Gastroesophageal sphincter (tissue), 4 donors: Measurements from ENCODE around the gene PTPN1. TPM values are rescaled to one million over a fixed set of nuclear protein-coding genes. Genes with fewer than 3 reads are reported as not detected.

Source experiments
- ATAC-seq: fragments of 150-250 bp; one replicate; pipeline ENCODE4 v1.9.1; 2016; ENCODE audit warnings: mild to moderate bottlenecking, moderate library complexity
- H3K27ac ChIP-seq, 4 donors: fragments of 200-600 bp; sonication (generic) in 3 of 4; 1 replicate in 3 of 4; 2 replicates in 1 of 4; pipeline ENCODE4 v1.5.1; 2016 to 2019
- H3K27me3 ChIP-seq: fragments of 200-600 bp; sonication (generic); one replicate; pipeline ENCODE4 v1.5.1; 2019
- H3K36me3 ChIP-seq, 2 donors: fragments of 200-600 bp; sonication (generic); one replicate each; pipeline ENCODE4 v1.5.1; 2019; ENCODE audit warnings: control low read depth in 1 of 2
- H3K4me1 ChIP-seq, 3 donors: fragments of 200-600 bp; sonication (generic); 1 replicate in 2 of 3; 2 replicates in 1 of 3; pipeline ENCODE4 v1.5.1; 2016 to 2019; ENCODE audit warnings: control low read depth in 2 of 3
- H3K4me3 ChIP-seq, 2 donors: fragments of 200-600 bp; sonication (generic); one replicate each; pipeline ENCODE4 v1.5.1; 2019; ENCODE audit warnings: mild to moderate bottlenecking in 1 of 2, moderate library complexity in 1 of 2
- H3K9me3 ChIP-seq, 3 donors: fragments of 200-600 bp; sonication (generic); one replicate each; pipeline ENCODE4 v1.5.1; 2017 to 2019; ENCODE audit warnings: control low read depth in 2 of 3
- EP300 ChIP-seq: sonication (generic); formaldehyde crosslinking; IDR thresholded peaks from one replicate; pipeline ENCODE4 v1.6.1; 2017; ENCODE audit warnings: antibody characterized with exemption, mild to moderate bottlenecking
- POLR2A ChIP-seq, 2 donors: fragments of 450-650 bp; IDR thresholded peaks; one replicate each; pipeline ENCODE4 v1.6.1; 2017; ENCODE audit warnings: antibody characterized with exemption in 2 of 2, mild to moderate bottlenecking in 2 of 2, moderate library complexity in 1 of 2
- POLR2AphosphoS5 ChIP-seq: sonication (generic); formaldehyde crosslinking; IDR thresholded peaks from one replicate; pipeline ENCODE4 v1.6.1; 2017; ENCODE audit warnings: antibody characterized with exemption
- WGBS, 2 donors: methylation state at CpG; one replicate each; pipeline ENCODE4 v1.1.5; 2018; ENCODE audit warnings: low coverage in 1 of 2; 5-methylcytosine and 5-hydroxymethylcytosine counted together
- total RNA-seq, 4 donors: library from RNA; depleted of rRNA; stranded (reverse); fragments of >200 nt; gene quantifications; one replicate each; pipeline ENCODE4 v1.1.0, GENCODE V29; 2016
- TF ChIP-seq, protein P1 (sequence below), 4 experiments: fragments of 200-600 bp in 2 of 4; fragments of 450-650 bp in 2 of 4; sonication (generic) in 1 of 4; IDR thresholded peaks; one replicate each; pipeline ENCODE4 v1.5.1; 2017 to 2019; ENCODE audit warnings: antibody characterized with exemption in 4 of 4, mild to moderate bottlenecking in 2 of 4, moderate library complexity in 2 of 4

Gene PTPN1
- total RNA-seq, 4 donors from 2014 or later: 27.6 to 43.6 (median 38.4) TPM

- Histone ChIP-seq H3K4me1 (peaks cover 0 to 30% (median 10%) of the 10 kb centered on the region in 3 donors), H3K27ac (no peak overlapping the region), H3K27me3 (no peaks in the 10 kb centered on the region), H3K9me3 (no peaks in the 10 kb centered on the region), H3K4me3 (no peak overlapping the region), H3K36me3 (peaks cover 0 to 48% of the 10 kb centered on the region in 2 donors)
- 89 to 90% methylated on average over 9 to 12 of the region's 20 CpGs for WGBS, 2 donors
- no peak for ATAC-seq
- no peak for TF ChIP-seq POLR2AphosphoS5
- no peak for TF ChIP-seq POLR2A (IDR thresholded peaks at IDR 0.05)
- TF ChIP-seq, protein P1, sequence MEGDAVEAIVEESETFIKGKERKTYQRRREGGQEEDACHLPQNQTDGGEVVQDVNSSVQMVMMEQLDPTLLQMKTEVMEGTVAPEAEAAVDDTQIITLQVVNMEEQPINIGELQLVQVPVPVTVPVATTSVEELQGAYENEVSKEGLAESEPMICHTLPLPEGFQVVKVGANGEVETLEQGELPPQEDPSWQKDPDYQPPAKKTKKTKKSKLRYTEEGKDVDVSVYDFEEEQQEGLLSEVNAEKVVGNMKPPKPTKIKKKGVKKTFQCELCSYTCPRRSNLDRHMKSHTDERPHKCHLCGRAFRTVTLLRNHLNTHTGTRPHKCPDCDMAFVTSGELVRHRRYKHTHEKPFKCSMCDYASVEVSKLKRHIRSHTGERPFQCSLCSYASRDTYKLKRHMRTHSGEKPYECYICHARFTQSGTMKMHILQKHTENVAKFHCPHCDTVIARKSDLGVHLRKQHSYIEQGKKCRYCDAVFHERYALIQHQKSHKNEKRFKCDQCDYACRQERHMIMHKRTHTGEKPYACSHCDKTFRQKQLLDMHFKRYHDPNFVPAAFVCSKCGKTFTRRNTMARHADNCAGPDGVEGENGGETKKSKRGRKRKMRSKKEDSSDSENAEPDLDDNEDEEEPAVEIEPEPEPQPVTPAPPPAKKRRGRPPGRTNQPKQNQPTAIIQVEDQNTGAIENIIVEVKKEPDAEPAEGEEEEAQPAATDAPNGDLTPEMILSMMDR (IDR thresholded peaks at IDR 0.05): no peak
- no peak for TF ChIP-seq EP300
These were observed 79.6 kb downstream of the PTPN1 start for GRCh38 chr20:50589548-50590347.

DNA sequence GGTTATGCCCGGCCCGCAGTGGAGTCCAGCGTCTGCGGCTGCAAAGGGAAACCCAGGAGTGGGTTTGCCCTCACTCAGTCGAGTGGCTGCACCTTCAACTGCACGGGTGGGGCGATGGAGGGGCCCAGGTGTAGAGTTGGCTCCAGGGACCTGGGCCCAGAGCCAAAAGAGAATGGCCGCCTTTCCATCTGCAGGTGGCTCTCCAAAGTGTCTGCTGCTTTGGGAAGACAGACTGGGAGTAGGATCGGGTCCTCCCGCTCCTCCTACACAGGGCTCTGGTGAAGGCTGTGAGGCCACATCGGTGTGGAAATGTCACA is 80.1 kb downstream of the PTPN1 start:
- 80 to 100% methylated on average over 1 to 7 of the region's 11 CpGs for WGBS, 2 donors
- H3K36me3 ChIP-seq: peaks cover 0 to 43% of the 10 kb centered on the region in 2 donors
- ATAC-seq: no peak
- H3K27ac ChIP-seq: no peak overlapping the region
- peaks cover 0 to 34% (median 10%) of the 10 kb centered on the region in 3 donors for H3K4me1 ChIP-seq
- H3K9me3 ChIP-seq: no peaks in the 10 kb centered on the region
- no peak overlapping the region for H3K4me3 ChIP-seq
- TF ChIP-seq POLR2AphosphoS5 (no peak), EP300 (no peak), POLR2A (IDR thresholded peaks at IDR 0.05) (no peak)
- TF ChIP-seq, protein P1 (IDR thresholded peaks at IDR 0.05): no peak
- H3K27me3 ChIP-seq: no peaks in the 10 kb centered on the region

GRCh38 chr20:50591233-50591852 is 81.2 kb downstream of the PTPN1 start:
- Histone ChIP-seq H3K36me3 (peaks cover 0 to 32% of the 10 kb centered on the region in 2 donors), H3K9me3 (no peaks in the 10 kb centered on the region), H3K4me1 (peaks cover 0 to 44% (median 10%) of the 10 kb centered on the region in 3 donors), H3K4me3 (no peak overlapping the region), H3K27me3 (peaks cover 9% of the 10 kb centered on the region), H3K27ac (no peak overlapping the region)
- TF ChIP-seq, protein P1 (IDR thresholded peaks at IDR 0.05): no peak
- TF ChIP-seq POLR2AphosphoS5: no peak
- 71% methylated on average over 2 to 5 of the region's 5 CpGs for WGBS, 2 donors
- no peak for ATAC-seq

GRCh38 chr20:50592282-50593004 is 82.3 kb downstream of the PTPN1 start:
- no peaks in the 10 kb centered on the region for H3K9me3 ChIP-seq
- TF ChIP-seq EP300: no peak
- TF ChIP-seq, protein P1 (IDR thresholded peaks at IDR 0.05): no peak
- TF ChIP-seq POLR2AphosphoS5: no peak
- no peak for TF ChIP-seq POLR2A (IDR thresholded peaks at IDR 0.05)
- peaks cover 0 to 47% (median 10%) of the 10 kb centered on the region in 3 donors for H3K4me1 ChIP-seq
- peak; percentile 45 for ATAC-seq
- H3K27me3 ChIP-seq: peaks cover 20% of the 10 kb centered on the region
- 54 to 65% methylated on average over 7 to 9 of the region's 19 CpGs for WGBS, 2 donors
- H3K27ac ChIP-seq: peak overlapping the region in 2 of 4 donors; percentile 9 to 16
- H3K4me3 ChIP-seq: no peak overlapping the region
- peaks cover 0 to 21% of the 10 kb centered on the region in 2 donors for H3K36me3 ChIP-seq
